Common myeloid progenitor, CD34-positive (primary cell): ENCODE results near the gene ABHD16A.
A peak's percentile ranks its signal among the peaks of the same experiment; 100 is the strongest.

ENCODE experiments used
- CTCF ChIA-PET: fragments of 350-600 bp; sonication (Branson Sonifier 250); formaldehyde crosslinking; loops from one replicate; lab custom pipeline; 2021; ENCODE audit warnings: antibody characterized with exemption; lab: Charles Lee
- POLR2A ChIA-PET: fragments of 350-600 bp; sonication (Branson Sonifier 250); formaldehyde crosslinking; loops from one replicate; lab custom pipeline; 2021; ENCODE audit warnings: antibody characterized with exemption; lab: Charles Lee
- DNase-seq, 3 donors: peaks; one replicate each; pipeline versions ENCODE4 v3.0.0 to v3.0.0-alpha.2; 2013
- H3K27ac ChIP-seq, 2 experiments: 1 replicate in 1 of 2; 2 replicates in 1 of 2; pipeline ENCODE4 v1.7.0; 2013; ENCODE audit warnings: inconsistent platforms in 2 of 2, low read length in 2 of 2, mild to moderate bottlenecking in 2 of 2, low read depth in 1 of 2, moderate library complexity in 1 of 2; ENCODE audit not compliant: severe bottlenecking in 2 of 2, insufficient read depth in 1 of 2, poor library complexity in 1 of 2
- H3K27me3 ChIP-seq, 5 experiments: replicated peaks in 2 of 5; 1 replicate in 3 of 5; 2 replicates in 2 of 5; pipeline versions ENCODE4 v1.6.1 to v1.7.0; 2013; ENCODE audit warnings: low read length in 4 of 5, mild to moderate bottlenecking in 2 of 5, moderate library complexity in 2 of 5, inconsistent platforms in 1 of 5; ENCODE audit not compliant: insufficient read depth in 5 of 5, control insufficient read depth in 4 of 5
- H3K36me3 ChIP-seq, 4 experiments: 1 replicate in 2 of 4; 2 replicates in 2 of 4; pipeline versions ENCODE4 v1.6.1 to v1.7.0; 2013; ENCODE audit warnings: low read length in 3 of 4, control low read depth in 1 of 4, mild to moderate bottlenecking in 1 of 4; ENCODE audit not compliant: control insufficient read depth in 4 of 4, insufficient read depth in 4 of 4
- H3K4me1 ChIP-seq, 4 experiments: 1 replicate in 3 of 4; 2 replicates in 1 of 4; pipeline versions ENCODE4 v1.6.1 to v1.7.1; 2013; ENCODE audit warnings: low read length in 3 of 4, mild to moderate bottlenecking in 3 of 4, control low read depth in 1 of 4, inconsistent platforms in 1 of 4, moderate library complexity in 1 of 4; ENCODE audit not compliant: control insufficient read depth in 4 of 4, insufficient read depth in 4 of 4; ENCODE audit errors: control extremely low read depth in 1 of 4
- H3K4me3 ChIP-seq, 7 experiments: 1 replicate in 4 of 7; 2 replicates in 3 of 7; pipeline versions ENCODE4 v1.5.1 to v1.7.0; 2013; ENCODE audit warnings: mild to moderate bottlenecking in 7 of 7, low read length in 6 of 7, moderate library complexity in 6 of 7, inconsistent platforms in 2 of 7, low read depth in 2 of 7, control low read depth in 1 of 7; ENCODE audit not compliant: insufficient read depth in 4 of 7, control insufficient read depth in 1 of 7; ENCODE audit errors: extremely low read depth in 1 of 7
- H3K9me3 ChIP-seq, 5 experiments: 1 replicate in 4 of 5; 2 replicates in 1 of 5; pipeline versions ENCODE4 v1.6.1 to v1.7.1; 2013; ENCODE audit warnings: low read length in 4 of 5, mild to moderate bottlenecking in 2 of 5, inconsistent platforms in 1 of 5, low read depth in 1 of 5, moderate library complexity in 1 of 5; ENCODE audit not compliant: control insufficient read depth in 4 of 5, insufficient read depth in 2 of 5; ENCODE audit errors: control extremely low read depth in 1 of 5
- WGBS: methylation state at CpG from one replicate; pipeline ENCODE4 v1.1.5; 2013; ENCODE audit not compliant: insufficient coverage; 5-methylcytosine and 5-hydroxymethylcytosine counted together

The ABHD16A gene

DNA sequence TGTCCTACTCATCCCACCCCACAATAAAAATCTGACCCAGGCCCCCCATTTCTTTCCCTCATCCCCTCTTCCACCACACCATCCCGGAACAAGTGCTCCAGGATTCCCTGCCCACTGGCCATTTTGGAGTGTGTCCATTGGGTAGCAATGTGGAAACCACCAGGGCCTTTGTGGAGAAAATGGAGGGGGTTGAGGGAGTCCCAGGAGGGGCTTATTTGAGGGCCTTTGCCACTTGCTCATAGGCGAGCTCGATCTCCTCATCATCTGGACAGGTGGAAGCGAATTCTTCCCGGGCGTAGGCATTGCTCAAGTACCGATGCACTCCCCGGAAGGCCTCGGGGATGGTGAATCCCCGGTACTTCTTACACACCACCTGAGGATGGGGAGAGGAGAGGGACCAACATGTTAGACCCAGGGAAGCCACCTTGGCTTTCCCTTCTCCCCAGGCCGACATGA is 27.5 kb upstream of the ABHD16A start:
- peaks cover 20 to 78% (median 66%) of the 10 kb centered on the region in 4 experiments for H3K4me1 ChIP-seq
- no peaks in the 10 kb centered on the region for H3K9me3 ChIP-seq
- POLR2A ChIA-PET = interaction anchor here (0.7 to 2.2 kb wide), 8 partner anchors 9 to 133 kb away, joined by 5 to 53 read pairs (median 10); partner anchors contain the start of genes HSPA1B, LSM2 and MSH5
- peak overlapping the region in 1 of 2 experiments; percentile 60 for H3K27ac ChIP-seq
- peaks cover 11 to 54% (median 38%) of the 10 kb centered on the region in 4 experiments for H3K36me3 ChIP-seq
- peak in 1 of 3 donors; percentile 28 for DNase-seq
- peak overlapping the region in 4 of 7 experiments; percentile 81 to 96 (median 94) for H3K4me3 ChIP-seq
- CTCF ChIA-PET = interaction anchor here (0.7 to 19.7 kb wide), 18 partner anchors 8 to 184 kb away, joined by 3 to 268 read pairs (median 4); partner anchors contain the start of genes ATP6V1G2, CLIC1, HSPA1A and HSPA1B
- WGBS = 86% methylated on average over 7 of the region's 11 CpGs
- H3K27me3 ChIP-seq = no peaks in the 10 kb centered on the region

DNA sequence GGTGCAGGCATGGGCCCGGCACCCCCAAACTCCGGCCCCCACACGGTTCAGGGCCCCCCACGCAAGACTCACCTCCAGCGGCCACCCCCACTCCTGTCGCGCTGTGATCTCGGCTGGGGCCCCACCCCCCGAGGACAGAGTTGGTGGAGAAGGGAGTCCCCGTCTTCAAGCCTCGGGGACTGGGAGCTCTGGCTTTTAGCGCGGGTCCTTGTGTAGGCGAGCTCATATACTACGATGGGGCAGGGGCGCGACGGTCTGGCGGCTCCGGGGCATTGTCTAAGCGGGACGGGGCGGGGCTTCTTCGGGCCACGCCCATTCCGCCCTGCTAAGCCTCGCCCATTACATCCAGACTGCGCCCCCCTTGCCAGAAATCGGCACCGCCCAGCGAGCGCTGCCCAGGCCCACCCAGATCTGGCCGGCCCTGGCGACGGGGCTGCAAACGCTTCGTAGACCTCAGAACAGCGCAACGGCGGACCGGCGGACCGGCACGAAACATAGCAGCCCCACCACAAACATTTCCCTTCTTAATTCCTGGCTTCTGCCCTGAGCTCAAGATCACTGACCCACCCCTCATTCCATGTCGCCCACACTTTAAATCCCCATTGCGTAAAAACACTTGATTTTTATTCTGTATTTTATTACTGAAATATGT is 27.0 kb upstream of the ABHD16A start:
- Histone ChIP-seq H3K36me3 (peaks cover 11 to 56% (median 39%) of the 10 kb centered on the region in 4 experiments), H3K9me3 (no peaks in the 10 kb centered on the region), H3K27me3 (no peaks in the 10 kb centered on the region), H3K4me1 (peaks cover 20 to 78% (median 67%) of the 10 kb centered on the region in 4 experiments), H3K4me3 (peak overlapping the region; percentile 81 to 100 (median 95)), H3K27ac (peak overlapping the region; percentile 62 to 88)
- DNase-seq = peak; percentile 89 to 95 (median 94)
- WGBS = under 1% methylated on average over 42 of the region's 46 CpGs
- ChIA-PET POLR2A (interaction anchor here (0.7 to 2.2 kb wide), 10 partner anchors 9 to 133 kb away, joined by 3 to 53 read pairs (median 9); partner anchors contain the start of genes GPANK1, HSPA1B, LSM2 and LY6G6C), CTCF (interaction anchor here (0.7 to 19.7 kb wide), 21 partner anchors 9 to 184 kb away, joined by 3 to 268 read pairs (median 4); partner anchors contain the start of genes ATP6V1G2, C6orf47, CLIC1 and HSPA1A)

DNA sequence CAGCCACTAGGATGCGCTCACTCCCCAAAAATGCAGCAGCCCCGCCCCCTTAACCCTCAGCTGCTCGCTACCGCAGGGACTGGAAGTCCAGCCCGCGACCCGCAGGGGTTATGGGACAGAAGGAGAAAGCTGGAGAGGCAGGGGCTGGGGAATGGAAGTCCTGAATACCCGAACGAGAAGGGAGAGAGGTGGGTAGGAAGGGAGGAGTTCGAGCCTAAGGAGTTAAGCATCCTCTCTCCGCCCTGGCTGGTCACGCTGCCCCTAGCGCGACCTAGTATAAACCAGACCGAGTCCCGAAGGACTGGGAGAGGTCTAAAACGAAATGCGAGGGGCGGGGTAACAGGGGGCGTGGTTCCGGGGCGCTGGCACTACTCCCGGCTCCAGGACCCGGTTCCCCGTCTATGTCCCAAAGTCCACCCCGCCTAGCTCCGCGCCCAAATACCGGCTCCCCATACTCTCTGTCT is 26.4 kb upstream of the ABHD16A start:
- H3K4me3 ChIP-seq = peak overlapping the region; percentile 81 to 100 (median 95)
- H3K27me3 ChIP-seq = no peaks in the 10 kb centered on the region
- H3K9me3 ChIP-seq = no peaks in the 10 kb centered on the region
- CTCF ChIA-PET = interaction anchor here (0.9 to 19.7 kb wide), 18 partner anchors 9 to 183 kb away, joined by 3 to 268 read pairs (median 4); partner anchors contain the start of genes ATP6V1G2, C6orf47, CLIC1 and HSPA1A
- 0% methylated on average over 16 of the region's 29 CpGs for WGBS
- peaks cover 20 to 78% (median 67%) of the 10 kb centered on the region in 4 experiments for H3K4me1 ChIP-seq
- POLR2A ChIA-PET = interaction anchor here (0.7 to 2.2 kb wide), 10 partner anchors 8 to 101 kb away, joined by 3 to 53 read pairs (median 9); partner anchors contain the start of genes GPANK1, HSPA1B, LSM2 and LY6G6C
- peak; percentile 88 to 91 (median 91) for DNase-seq
- H3K36me3 ChIP-seq = peaks cover 11 to 60% (median 40%) of the 10 kb centered on the region in 4 experiments
- H3K27ac ChIP-seq = peak overlapping the region; percentile 62 to 88

DNA sequence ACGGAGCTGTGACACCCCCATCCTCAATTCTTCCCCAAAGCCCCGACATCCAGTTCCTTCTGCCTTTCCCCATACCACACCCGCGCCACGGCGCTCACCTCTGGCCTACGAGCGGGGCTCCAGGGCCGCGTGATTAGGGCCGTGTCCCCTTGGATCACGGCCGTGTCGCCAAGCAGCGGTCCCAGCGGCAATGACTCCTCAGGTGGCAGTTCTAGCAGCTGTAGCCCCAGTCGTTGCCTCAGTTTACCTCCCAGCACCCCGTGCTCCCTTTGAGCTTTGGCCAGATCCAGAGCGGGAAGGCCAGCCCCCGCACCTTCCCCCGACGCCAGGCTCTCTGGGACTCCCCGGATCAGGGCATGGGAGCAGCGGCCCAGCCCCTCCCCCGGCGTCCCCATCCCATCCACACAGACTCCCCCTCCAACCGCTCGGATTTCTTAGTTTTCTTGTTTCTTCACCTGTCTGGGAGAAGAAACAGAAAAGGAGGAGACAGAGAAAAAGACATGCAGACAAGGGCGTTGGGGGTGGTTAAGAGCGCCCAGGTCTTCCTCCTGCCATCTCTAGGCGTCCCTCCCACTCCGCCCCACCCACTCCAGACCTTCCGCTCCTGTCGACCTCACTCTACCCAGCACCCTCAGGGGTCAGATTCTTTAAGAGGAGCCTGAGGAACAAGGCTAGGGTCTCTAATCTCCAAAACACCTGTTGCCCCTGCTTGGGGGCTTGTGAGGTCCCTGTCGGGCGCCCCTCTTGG is 25.8 kb upstream of the ABHD16A start, which contains the start of gene DDAH2:
DDAH2 (minus strand) TSS at position 533 of the 748 bp plus-strand sequence; CDS start at position 395, 138 bp downstream.
- POLR2A ChIA-PET = interaction anchor here (1.1 to 2.2 kb wide), 9 partner anchors 10 to 102 kb away, joined by 4 to 53 read pairs (median 10); partner anchors contain the start of genes HSPA1B, LSM2 and MSH5
- CTCF ChIA-PET = interaction anchor here (0.9 to 19.7 kb wide), 14 partner anchors 10 to 102 kb away, joined by 3 to 268 read pairs (median 6); partner anchors contain the start of genes C6orf47, CLIC1, HSPA1A and HSPA1B
- peak within 1 kb of the TSS; percentile 64 to 88 for H3K27ac ChIP-seq
- H3K9me3 ChIP-seq = no peaks in the 10 kb centered on the region
- H3K4me1 ChIP-seq = peaks cover 16 to 77% (median 67%) of the 10 kb centered on the region in 4 experiments
- peaks cover 7 to 54% (median 35%) of the 10 kb centered on the region in 4 experiments for H3K36me3 ChIP-seq
- H3K27me3 ChIP-seq = no peaks in the 10 kb centered on the region
- H3K4me3 ChIP-seq = peak within 1 kb of the TSS; percentile 81 to 100 (median 95)
- DNase-seq = no peak
- 43% methylated on average over 21 of the region's 36 CpGs for WGBS

DNA sequence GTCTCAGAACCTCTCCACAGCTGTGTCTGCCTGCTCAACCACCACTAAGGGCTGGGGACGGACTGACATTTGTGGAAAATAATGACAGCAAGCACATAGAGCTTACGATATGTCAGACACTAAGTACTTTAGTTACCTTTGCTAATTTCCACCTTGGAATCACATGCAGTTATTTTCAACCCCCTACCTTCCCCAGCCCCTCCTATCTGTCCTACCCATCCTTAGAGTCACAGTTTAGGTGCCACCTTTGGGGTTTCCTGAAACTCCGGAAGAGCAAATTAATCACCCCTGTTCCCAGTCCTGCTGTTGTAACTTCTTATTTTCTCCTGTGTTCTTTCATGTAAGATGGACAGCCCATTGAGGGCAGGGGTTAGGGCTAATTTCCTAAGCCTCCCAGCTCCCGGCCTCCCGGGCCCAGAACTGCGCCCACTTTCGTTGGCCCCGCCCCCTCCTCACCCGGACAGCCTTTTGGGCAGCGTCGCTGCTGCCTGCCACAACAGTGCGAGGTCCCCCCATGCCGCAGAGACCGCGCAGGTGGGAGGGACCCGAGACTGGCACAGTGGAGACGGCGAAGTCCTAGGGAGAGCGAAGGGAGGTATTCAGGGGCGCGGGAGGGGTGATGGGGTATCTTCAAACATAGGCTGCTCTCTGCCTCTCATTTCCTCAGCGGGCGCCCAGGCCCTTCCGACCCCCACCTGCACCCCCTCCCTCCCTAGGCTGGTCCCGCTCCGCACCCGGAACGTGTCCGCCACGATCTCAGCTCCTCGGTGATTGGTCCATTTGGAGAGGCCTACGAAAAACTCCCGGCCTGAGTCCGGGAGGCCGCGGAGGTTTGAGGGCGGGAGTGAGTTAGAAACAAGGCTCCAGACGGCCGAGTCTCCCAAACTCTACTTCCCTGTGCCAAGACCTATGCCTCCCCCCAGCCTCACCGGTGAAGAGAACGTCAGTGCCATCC is 24.9 kb upstream of the ABHD16A start:
- Histone ChIP-seq H3K4me1 (peaks cover 13 to 76% (median 67%) of the 10 kb centered on the region in 4 experiments), H3K27me3 (no peaks in the 10 kb centered on the region), H3K36me3 (peaks cover 7 to 44% (median 26%) of the 10 kb centered on the region in 4 experiments), H3K9me3 (no peaks in the 10 kb centered on the region), H3K4me3 (peak overlapping the region in 6 of 7 experiments; percentile 11 to 100 (median 95)), H3K27ac (peak overlapping the region; percentile 64 to 88)
- DNase-seq = peak in 2 of 3 donors; percentile 92 to 93
- CTCF ChIA-PET = interaction anchor here (0.6 to 19.7 kb wide), 15 partner anchors 11 to 105 kb away, joined by 3 to 268 read pairs (median 4); partner anchors contain the start of genes ABHD16A, CLIC1, LY6G6D and MSH5
- POLR2A ChIA-PET = interaction anchor here (0.6 to 1.5 kb wide), 11 partner anchors 8 to 99 kb away, joined by 3 to 21 read pairs (median 5); partner anchors contain the start of genes CLIC1, HSPA1B and MSH5
- WGBS = 80% methylated on average over 24 of the region's 41 CpGs
